COLO668 (cell line): ENCODE measurements around the gene BIRC5.
"Not testable (repeated sequence)": the region's sequence is repeated elsewhere in the genome, so short reads cannot be mapped to it uniquely, and the experiment has no call there.

Source experiments
- DNase-seq: peaks from one replicate; lab custom pipeline; 2025; ENCODE audit not compliant: unreplicated experiment; lab: John Stamatoyannopoulos, UW

Gene BIRC5

DNA sequence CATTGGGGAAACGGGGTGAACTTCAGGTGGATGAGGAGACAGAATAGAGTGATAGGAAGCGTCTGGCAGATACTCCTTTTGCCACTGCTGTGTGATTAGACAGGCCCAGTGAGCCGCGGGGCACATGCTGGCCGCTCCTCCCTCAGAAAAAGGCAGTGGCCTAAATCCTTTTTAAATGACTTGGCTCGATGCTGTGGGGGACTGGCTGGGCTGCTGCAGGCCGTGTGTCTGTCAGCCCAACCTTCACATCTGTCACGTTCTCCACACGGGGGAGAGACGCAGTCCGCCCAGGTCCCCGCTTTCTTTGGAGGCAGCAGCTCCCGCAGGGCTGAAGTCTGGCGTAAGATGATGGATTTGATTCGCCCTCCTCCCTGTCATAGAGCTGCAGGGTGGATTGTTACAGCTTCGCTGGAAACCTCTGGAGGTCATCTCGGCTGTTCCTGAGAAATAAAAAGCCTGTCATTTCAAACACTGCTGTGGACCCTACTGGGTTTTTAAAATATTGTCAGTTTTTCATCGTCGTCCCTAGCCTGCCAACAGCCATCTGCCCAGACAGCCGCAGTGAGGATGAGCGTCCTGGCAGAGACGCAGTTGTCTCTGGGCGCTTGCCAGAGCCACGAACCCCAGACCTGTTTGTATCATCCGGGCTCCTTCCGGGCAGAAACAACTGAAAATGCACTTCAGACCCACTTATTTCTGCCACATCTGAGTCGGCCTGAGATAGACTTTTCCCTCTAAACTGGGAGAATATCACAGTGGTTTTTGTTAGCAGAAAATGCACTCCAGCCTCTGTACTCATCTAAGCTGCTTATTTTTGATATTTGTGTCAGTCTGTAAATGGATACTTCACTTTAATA is 10.4 kb downstream of the BIRC5 start:
- DNase-seq, result no peak

DNA sequence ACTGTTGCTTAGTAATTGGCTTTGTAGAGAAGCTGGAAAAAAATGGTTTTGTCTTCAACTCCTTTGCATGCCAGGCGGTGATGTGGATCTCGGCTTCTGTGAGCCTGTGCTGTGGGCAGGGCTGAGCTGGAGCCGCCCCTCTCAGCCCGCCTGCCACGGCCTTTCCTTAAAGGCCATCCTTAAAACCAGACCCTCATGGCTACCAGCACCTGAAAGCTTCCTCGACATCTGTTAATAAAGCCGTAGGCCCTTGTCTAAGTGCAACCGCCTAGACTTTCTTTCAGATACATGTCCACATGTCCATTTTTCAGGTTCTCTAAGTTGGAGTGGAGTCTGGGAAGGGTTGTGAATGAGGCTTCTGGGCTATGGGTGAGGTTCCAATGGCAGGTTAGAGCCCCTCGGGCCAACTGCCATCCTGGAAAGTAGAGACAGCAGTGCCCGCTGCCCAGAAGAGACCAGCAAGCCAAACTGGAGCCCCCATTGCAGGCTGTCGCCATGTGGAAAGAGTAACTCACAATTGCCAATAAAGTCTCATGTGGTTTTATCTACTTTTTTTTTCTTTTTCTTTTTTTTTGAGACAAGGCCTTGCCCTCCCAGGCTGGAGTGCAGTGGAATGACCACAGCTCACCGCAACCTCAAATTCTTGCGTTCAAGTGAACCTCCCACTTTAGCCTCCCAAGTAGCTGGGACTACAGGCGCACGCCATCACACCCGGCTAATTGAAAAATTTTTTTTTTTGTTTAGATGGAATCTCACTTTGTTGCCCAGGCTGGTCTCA is 11.2 kb downstream of the BIRC5 start:
- no peak for DNase-seq

DNA sequence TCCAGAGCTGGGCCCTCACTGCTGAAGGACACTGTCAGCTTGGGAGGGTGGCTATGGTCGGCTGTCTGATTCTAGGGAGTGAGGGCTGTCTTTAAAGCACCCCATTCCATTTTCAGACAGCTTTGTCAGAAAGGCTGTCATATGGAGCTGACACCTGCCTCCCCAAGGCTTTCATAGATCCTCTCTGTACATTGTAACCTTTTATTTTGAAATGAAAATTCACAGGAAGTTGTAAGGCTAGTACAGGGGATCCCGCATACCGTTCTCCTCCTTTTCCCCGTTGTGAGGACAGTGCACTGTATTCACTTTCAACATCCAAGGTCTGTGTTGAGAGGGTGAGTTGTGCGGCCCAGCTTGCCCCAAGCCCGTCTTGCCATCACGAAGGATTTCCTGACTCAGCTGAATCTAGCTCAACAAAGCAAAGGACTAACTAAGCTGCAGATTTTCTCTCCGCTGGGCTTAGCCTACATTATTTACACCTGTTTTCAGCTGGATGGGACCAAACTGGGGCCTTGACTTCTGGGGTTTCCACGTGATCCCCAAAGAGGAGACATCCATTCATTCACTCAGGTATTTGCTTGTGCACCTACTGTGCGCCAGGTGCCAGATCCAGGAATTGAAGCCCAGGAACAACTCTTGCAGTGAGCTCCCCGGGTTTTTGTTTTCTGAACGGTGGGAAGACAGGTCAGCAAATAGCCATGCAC is 12.2 kb downstream of the BIRC5 start:
- DNase-seq, result no peak

DNA sequence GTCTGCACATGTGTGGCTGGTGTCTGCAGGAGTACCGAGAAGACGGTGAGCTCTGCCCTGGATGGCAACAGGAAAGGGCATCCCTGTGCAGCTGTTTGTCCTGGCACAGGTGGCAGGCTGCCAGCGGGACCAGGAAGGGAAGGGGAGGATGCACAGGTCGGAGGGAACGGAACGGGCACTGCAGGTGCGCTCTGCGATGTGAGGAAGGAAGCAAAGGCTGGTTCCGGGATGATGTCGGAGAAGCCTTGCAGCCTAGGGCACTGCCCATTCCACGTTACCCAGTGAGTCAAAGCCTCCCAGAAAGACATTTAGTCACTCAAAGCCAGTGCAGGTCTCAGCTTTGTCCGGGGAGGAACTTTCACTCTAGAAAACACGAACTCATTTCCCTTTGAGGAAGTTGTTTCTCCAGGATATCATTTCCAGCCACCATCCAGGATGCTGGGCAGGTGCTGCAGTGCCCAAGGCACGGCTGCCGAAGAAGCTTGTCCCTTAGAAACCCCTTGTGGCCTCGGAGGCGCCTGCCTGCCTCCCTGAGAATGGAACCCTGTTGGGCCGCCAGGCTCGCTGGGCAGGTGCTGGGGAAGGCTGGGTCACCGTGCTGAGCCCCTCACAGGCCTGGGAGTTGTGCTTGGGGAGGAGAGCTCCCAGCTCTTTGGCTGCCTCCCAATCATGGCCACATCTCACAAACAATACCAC is 12.9 kb downstream of the BIRC5 start:
- peak; percentile 75 for DNase-seq

DNA sequence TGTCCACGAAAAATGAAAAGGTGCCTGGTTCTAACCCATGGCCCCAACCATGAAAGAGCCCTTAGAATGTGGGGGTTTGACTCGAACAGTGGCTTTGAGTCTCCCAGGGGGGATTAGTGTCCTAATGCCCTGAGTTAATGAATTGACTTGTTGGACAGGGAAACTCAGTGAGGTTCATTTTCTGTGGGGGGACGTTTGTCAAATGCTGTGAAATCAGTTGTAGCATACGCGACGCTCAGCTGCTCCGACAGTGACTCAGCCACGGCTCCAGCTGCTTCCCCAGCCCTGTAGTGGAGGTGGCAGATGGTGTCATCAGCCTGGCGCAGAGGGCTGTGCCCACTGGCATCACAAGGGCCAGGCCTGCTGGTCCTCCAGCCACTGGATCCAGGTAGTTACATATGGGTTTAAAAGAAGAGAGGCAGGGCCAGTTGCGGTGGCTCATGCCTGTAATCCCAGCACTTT is 13.4 kb downstream of the BIRC5 start:
- DNase-seq, result peak; percentile 68

DNA sequence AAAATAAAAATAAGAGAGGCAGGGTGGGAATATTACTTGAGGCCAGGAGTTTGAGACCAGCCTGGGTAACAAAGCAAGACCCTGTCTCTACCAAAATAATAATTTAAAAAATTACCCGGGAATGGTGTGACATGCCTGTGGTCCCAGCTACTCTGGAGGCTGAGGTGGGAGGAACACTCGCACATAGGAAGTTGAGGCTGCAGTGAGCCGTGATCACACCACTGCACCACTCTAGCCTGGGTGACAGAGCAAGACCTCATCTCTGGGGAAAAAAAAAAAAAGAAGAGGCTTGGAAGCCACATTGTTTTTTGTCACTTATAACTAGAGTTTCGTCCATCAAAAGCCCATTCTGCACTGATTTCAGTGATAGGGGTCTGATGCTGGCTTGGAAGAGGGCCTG is 14.1 kb downstream of the BIRC5 start:
- DNase-seq, result no peak

GRCh38 chr17:78230252-78230962 is 16.4 kb downstream of the BIRC5 start:
- no peak for DNase-seq

DNA sequence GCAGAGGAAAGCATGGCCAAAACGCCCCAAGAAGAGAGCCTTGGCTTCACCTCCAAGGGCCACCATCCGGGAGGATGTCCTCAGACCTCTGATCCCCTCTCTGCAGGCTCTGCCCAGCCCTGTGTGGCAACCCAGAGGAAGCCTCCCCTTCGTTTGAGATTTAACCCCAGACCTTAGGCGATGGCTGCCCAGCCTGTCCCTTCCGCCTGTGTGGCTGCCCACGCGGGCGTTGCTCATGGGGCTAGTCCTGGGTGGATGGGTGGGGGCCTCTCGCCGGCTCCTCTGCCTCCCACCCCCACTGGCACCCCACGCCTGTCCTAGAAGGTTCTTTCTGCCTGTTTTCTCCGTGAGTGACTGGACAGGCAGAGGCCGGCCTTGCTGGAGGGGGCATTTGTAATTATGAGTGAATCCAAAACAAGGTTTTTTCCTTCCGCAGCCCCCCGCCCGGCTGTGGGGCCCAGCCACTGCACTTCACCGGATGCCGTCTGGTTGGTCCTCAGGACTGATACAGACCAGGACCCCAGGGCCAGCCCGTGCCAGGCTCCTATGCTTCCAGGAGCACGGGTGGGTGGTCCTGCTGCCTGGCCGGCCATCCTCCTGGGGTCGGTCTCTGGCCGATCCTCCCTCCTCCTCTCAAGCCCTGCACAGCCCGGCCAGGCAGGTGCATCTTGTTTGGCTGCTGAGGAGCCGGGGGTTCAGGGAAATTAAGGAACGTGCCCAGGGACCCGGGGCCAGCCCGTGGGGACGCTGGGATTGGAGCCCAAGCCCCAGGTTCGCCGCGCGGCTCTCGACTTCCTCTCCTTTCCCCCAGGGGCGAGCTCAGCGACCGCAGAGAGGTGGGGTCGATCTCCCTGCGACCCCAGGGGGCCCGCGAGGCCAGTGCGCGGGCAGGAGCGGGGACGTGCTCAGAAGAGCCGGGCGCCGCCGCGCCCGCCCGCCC is 17.2 kb downstream of the BIRC5 start, which contains the start of gene TMEM235:
Gene TMEM235, plus strand, starts transcription at position 636 of the 940 bp plus-strand sequence. CDS start 393 bp downstream, outside the sequence.
- DNase-seq, result no peak

GRCh38 chr17:78231991-78232858 is 18.2 kb downstream of the BIRC5 start:
- DNase-seq, result peak; percentile 11

DNA sequence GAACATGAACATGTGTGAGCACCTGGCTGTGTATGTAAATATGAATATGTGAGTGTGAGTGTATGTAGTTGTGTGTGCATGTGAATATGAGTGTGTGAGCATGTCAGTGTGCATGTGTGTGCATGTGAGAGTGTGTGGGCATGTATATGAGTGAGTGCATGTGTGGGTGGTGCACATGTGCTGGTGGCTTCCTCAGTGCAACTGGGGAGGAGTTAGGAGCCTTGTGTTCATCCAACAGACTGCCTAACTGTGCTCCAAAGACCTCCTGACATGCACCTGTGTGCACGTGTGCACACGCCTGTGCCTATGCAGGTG is 18.8 kb downstream of the BIRC5 start:
- DNase-seq, result no peak

DNA sequence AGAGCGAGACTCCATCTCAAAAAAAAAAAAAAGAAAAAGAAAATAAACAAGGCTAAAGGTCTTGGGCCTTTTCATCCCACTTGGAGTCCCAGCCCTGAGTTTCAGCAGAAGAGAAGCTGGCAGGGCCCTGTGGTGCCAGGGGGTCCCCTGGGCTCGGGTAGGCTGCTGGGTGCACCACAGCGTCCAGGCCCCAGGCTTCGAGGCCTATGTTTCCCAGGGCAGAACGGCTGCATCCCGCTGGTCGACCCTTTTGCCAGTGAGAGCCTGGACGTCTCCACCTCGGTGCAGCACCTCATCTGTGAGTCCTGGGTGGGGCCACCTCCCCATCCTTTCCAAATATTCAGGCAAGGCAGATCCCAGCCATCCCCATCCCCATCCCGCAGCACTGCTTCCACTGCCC is 19.6 kb downstream of the BIRC5 start:
- no peak for DNase-seq

GRCh38 chr17:78234261-78234865 is 20.3 kb downstream of the BIRC5 start:
- DNase-seq, result no peak

- not testable (repeated sequence) for DNase-seq
These were observed 21.0 kb downstream of the BIRC5 start for GRCh38 chr17:78235022-78235421.

DNA sequence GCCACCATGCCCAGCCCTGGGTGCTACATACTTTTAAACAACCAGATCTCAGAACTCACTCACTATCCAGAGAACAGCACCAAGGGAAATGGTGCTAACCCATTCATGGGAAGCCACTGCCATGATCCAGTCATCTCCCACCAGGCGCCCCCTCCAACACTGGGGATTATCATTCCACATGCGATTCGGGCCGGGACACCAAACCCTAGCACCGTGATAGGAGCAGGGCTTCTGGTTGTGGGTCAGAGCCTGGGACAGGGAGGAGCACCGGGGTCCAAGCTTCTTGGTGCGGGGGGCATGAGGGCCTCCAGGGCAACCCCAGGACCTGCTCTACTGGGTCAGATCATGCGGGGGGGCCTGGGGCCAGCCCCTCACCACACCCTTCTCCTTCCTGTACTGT is 21.8 kb downstream of the BIRC5 start:
- DNase-seq, result no peak

GRCh38 chr17:78236362-78237127 is 22.5 kb downstream of the BIRC5 start:
- DNase-seq, result no peak

- no peak for DNase-seq
These were observed 23.5 kb downstream of the BIRC5 start for GRCh38 chr17:78237401-78238012.
